CD8-positive, alpha-beta memory T cell (primary cell): Measurements from ENCODE around the gene KLHL29. TPM values are rescaled to one million over a fixed set of nuclear protein-coding genes. Genes with fewer than 3 reads are reported as not detected.
A peak's percentile ranks its signal among the peaks of the same experiment; 100 is the strongest.

ENCODE experiments used
- CTCF ChIA-PET: fragments of 350-600 bp; sonication (Branson Sonifier 250); formaldehyde crosslinking; loops from one replicate; lab custom pipeline; 2021; ENCODE audit warnings: antibody characterized with exemption; lab: Charles Lee
- POLR2A ChIA-PET: fragments of 350-600 bp; sonication (Branson Sonifier 250); formaldehyde crosslinking; loops from one replicate; lab custom pipeline; 2021; ENCODE audit warnings: antibody characterized with exemption; lab: Charles Lee
- DNase-seq, 5 donors: peaks; one replicate each; pipeline versions ENCODE4 v3.0.0 to v3.0.0-alpha.2; 2020 to 2022; ENCODE audit warnings: mixed read lengths in 1 of 5
- H3K27ac ChIP-seq: one replicate; pipeline ENCODE4 v1.7.0; 2013; ENCODE audit warnings: low read depth, mild to moderate bottlenecking, low read length, moderate library complexity
- H3K27me3 ChIP-seq: 2 replicates; pipeline ENCODE4 v1.7.0; 2013; ENCODE audit warnings: low read length, mild to moderate bottlenecking; ENCODE audit not compliant: insufficient read depth, poor library complexity, severe bottlenecking
- H3K36me3 ChIP-seq: 2 replicates; pipeline ENCODE4 v1.7.0; 2013; ENCODE audit warnings: mild to moderate bottlenecking, low read length, moderate library complexity; ENCODE audit not compliant: insufficient read depth
- H3K4me1 ChIP-seq: 2 replicates; pipeline ENCODE4 v1.7.0; 2013; ENCODE audit warnings: mild to moderate bottlenecking, low read length, moderate library complexity; ENCODE audit not compliant: insufficient read depth
- H3K4me3 ChIP-seq: 2 replicates; pipeline ENCODE4 v1.7.0; 2013; ENCODE audit warnings: mild to moderate bottlenecking, low read length
- H3K9me3 ChIP-seq: 2 replicates; pipeline ENCODE4 v1.7.0; 2013; ENCODE audit warnings: mild to moderate bottlenecking, low read length
- H3K27ac Mint-ChIP-seq, 8 donors: one replicate each; pipeline ENCODE4 v1.8.0; 2020 to 2021; ENCODE audit warnings: mixed read lengths in 8 of 8, mild to moderate bottlenecking in 6 of 8, inconsistent platforms in 3 of 8, moderate library complexity in 3 of 8
- H3K27me3 Mint-ChIP-seq, 2 donors: one replicate each; pipeline ENCODE4 v1.8.0; 2020 to 2021; ENCODE audit warnings: mixed read lengths in 2 of 2, mild to moderate bottlenecking in 1 of 2, moderate library complexity in 1 of 2
- H3K36me3 Mint-ChIP-seq, 3 donors: one replicate each; pipeline ENCODE4 v1.8.0; 2020 to 2021; ENCODE audit warnings: mixed read lengths in 3 of 3, inconsistent platforms in 1 of 3, mild to moderate bottlenecking in 1 of 3
- H3K4me1 Mint-ChIP-seq, 3 donors: one replicate each; pipeline ENCODE4 v1.8.0; 2020 to 2021; ENCODE audit warnings: mixed read lengths in 3 of 3, inconsistent platforms in 1 of 3, mild to moderate bottlenecking in 1 of 3
- H3K4me3 Mint-ChIP-seq, 7 donors: one replicate each; pipeline ENCODE4 v1.8.0; 2020 to 2021; ENCODE audit warnings: mixed read lengths in 7 of 7, mild to moderate bottlenecking in 6 of 7, moderate library complexity in 4 of 7, inconsistent platforms in 2 of 7
- H3K9me3 Mint-ChIP-seq, 5 donors: one replicate each; pipeline ENCODE4 v1.8.0; 2020 to 2022; ENCODE audit warnings: mixed read lengths in 5 of 5, mild to moderate bottlenecking in 3 of 5, moderate library complexity in 2 of 5, inconsistent platforms in 1 of 5
- polyA plus RNA-seq: library from polyadenylated mRNA; unstranded; fragments of 300-500 nt; fragmentation: Illumina TruSeq; gene quantifications from one replicate; pipeline ENCODE4 v1.2.3, GENCODE V29; 2021
- total RNA-seq, 2 experiments: library from RNA; stranded (reverse); gene quantifications; one replicate each; pipeline ENCODE4 v1.2.3, GENCODE V29; 2021

The KLHL29 gene
- total and polyA plus RNA-seq, 3 experiments from 2014 or later = 0.11 to 0.21 (median 0.13) TPM

DNA sequence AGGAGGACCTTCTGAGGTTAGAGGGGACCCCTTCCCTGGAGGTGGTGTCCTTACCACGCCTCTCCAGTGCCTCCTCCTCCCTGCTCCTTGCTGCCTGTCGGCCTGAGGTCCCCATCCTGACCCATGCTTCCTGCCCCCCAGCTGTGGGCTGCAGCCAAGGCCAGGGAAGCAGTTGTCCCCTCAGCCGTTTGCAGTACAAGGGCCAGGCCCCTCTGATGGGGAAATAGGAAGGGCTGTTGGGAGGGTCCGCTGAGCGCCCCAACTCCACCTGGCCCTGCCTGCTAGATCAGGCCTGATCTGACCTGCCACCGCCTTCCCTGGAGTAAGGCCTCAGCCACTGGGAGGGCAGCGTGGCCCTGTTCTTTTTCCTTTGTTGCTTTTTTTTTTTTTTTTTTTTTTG lies 219.8 kb downstream of the KLHL29 start:
- no peak overlapping the region for H3K4me3 ChIP-seq
- H3K36me3 ChIP-seq = no peaks in the 10 kb centered on the region
- no peak overlapping the region for H3K4me3 Mint-ChIP-seq
- CTCF ChIA-PET = no interaction called here
- no peaks in the 10 kb centered on the region for H3K4me1 ChIP-seq
- POLR2A ChIA-PET = no interaction called here
- no peak overlapping the region for H3K27ac ChIP-seq
- H3K9me3 ChIP-seq = no peaks in the 10 kb centered on the region
- H3K9me3 Mint-ChIP-seq = peaks cover 8 to 19% (median 10%) of the 10 kb centered on the region in 5 donors
- DNase-seq = no peak
- H3K4me1 Mint-ChIP-seq = no peaks in the 10 kb centered on the region
- H3K27ac Mint-ChIP-seq = no peak overlapping the region
- no peaks in the 10 kb centered on the region for H3K27me3 ChIP-seq
- peaks cover 0 to 6% (median 0%) of the 10 kb centered on the region in 3 donors for H3K36me3 Mint-ChIP-seq
- H3K27me3 Mint-ChIP-seq = peaks cover 3 to 34% of the 10 kb centered on the region in 2 donors

DNA sequence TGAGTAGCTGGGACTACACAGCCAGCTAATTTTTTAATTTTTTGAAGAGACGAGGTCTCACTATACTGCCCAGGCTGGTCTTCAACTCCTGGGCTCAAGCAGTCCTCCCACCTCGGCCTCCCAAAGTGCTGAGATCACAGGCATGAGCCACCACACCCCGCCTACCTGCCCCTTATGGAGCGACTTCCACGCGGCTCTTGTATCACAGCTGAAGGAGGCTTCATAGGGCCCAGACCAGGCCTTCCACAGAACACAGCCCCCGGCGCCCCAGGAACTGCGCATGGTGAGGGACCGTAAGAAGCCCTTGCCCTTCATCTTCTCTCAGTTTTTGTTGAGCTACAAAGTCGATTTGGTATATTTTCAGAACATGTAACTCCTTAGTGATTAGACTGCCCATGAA lies 220.3 kb downstream of the KLHL29 start:
- Mint-ChIP-seq H3K4me1 (no peaks in the 10 kb centered on the region), H3K27me3 (peaks cover 3 to 31% of the 10 kb centered on the region in 2 donors), H3K36me3 (peaks cover 0 to 6% (median 0%) of the 10 kb centered on the region in 3 donors), H3K27ac (no peak overlapping the region), H3K4me3 (no peak overlapping the region), H3K9me3 (peaks cover 8 to 19% (median 10%) of the 10 kb centered on the region in 5 donors)
- no peak for DNase-seq
- Histone ChIP-seq H3K4me1 (no peaks in the 10 kb centered on the region), H3K9me3 (no peaks in the 10 kb centered on the region), H3K27me3 (no peaks in the 10 kb centered on the region), H3K4me3 (no peak overlapping the region), H3K27ac (no peak overlapping the region), H3K36me3 (no peaks in the 10 kb centered on the region)
- ChIA-PET CTCF (no interaction called here), POLR2A (no interaction called here)

DNA sequence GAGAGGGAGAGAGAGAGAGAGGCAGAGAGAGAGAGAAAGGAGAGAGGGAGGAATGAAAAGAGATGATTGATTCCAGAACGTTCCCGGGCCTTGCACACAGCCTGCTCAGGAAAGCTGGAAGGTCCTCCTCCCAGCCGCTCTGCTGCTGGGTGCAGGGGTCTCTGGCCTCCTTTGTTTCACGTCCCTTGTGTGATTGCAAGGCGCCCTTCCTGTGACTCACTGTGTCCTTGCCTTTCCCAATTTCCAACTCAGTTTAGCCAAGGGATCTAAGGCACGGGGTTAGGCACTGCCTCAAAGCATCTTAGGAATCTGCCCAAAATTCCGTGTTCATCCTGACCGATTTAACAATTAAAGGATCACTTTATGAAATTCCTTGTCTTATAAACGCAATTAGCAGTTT lies 221.2 kb downstream of the KLHL29 start:
- peaks cover 8 to 19% (median 10%) of the 10 kb centered on the region in 5 donors for H3K9me3 Mint-ChIP-seq
- no peak overlapping the region for H3K4me3 ChIP-seq
- peaks cover 0 to 6% (median 0%) of the 10 kb centered on the region in 3 donors for H3K36me3 Mint-ChIP-seq
- DNase-seq = no peak
- no peaks in the 10 kb centered on the region for H3K36me3 ChIP-seq
- H3K4me1 Mint-ChIP-seq = no peaks in the 10 kb centered on the region
- H3K9me3 ChIP-seq = no peaks in the 10 kb centered on the region
- CTCF ChIA-PET = no interaction called here
- no peak overlapping the region for H3K4me3 Mint-ChIP-seq
- no peak overlapping the region for H3K27ac ChIP-seq
- no peaks in the 10 kb centered on the region for H3K27me3 ChIP-seq
- H3K27me3 Mint-ChIP-seq = peaks cover 3 to 37% of the 10 kb centered on the region in 2 donors
- no peaks in the 10 kb centered on the region for H3K4me1 ChIP-seq
- H3K27ac Mint-ChIP-seq = no peak overlapping the region
- POLR2A ChIA-PET = no interaction called here

DNA sequence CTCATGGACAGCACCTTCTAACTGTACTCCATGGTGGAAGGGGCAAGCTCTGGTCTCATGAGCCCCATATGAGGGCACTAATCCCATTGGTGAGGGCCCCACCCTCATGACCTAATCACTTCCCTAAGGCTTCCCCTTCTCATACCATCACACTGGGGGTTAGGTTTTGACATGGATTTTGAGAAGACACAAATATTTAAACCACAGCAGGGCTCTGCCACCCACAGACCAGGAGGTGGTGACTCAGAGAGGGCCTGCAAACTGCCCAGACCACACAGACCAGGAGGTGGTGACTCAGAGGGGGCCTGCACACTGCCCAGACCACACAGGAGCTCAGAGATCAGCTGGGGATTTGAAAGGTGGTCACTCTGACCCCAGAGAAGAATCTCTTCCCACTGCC lies 222.0 kb downstream of the KLHL29 start:
- no peak for DNase-seq
- Histone ChIP-seq H3K27me3 (no peaks in the 10 kb centered on the region), H3K27ac (no peak overlapping the region), H3K4me1 (no peaks in the 10 kb centered on the region), H3K9me3 (no peaks in the 10 kb centered on the region), H3K4me3 (no peak overlapping the region), H3K36me3 (no peaks in the 10 kb centered on the region)
- Mint-ChIP-seq H3K9me3 (peaks cover 9 to 22% (median 16%) of the 10 kb centered on the region in 5 donors), H3K4me3 (no peak overlapping the region), H3K27ac (no peak overlapping the region), H3K36me3 (peaks cover 0 to 6% (median 0%) of the 10 kb centered on the region in 3 donors), H3K27me3 (peaks cover 5 to 43% of the 10 kb centered on the region in 2 donors), H3K4me1 (no peaks in the 10 kb centered on the region)
- POLR2A ChIA-PET = no interaction called here
- CTCF ChIA-PET = no interaction called here

DNA sequence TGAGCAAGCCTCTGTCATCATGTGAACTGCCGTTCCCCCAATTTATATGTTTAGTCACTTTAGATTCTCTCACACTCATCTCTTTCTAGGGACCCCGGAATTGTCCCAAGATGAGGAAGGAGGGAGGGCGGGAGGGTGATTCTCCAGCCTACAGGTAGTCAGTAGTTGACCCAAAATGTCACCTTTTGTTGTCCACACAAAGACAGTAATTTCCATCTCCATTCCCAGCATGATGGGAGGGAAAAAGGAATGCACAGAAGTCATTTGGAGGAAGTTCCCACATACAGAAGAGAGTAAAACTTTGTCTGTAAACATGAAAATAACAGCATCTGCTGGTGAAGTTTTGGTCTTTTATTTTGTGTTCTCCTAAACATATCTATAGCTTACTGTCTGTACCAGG lies 222.9 kb downstream of the KLHL29 start:
- Histone ChIP-seq H3K4me3 (no peak overlapping the region), H3K27me3 (no peaks in the 10 kb centered on the region), H3K4me1 (no peaks in the 10 kb centered on the region), H3K9me3 (no peaks in the 10 kb centered on the region), H3K27ac (no peak overlapping the region), H3K36me3 (no peaks in the 10 kb centered on the region)
- Mint-ChIP-seq H3K4me1 (peaks cover 0 to under 1% (median 0%) of the 10 kb centered on the region in 3 donors), H3K9me3 (peaks cover 9 to 22% (median 17%) of the 10 kb centered on the region in 5 donors), H3K27ac (no peak overlapping the region), H3K36me3 (peaks cover 0 to 6% (median 0%) of the 10 kb centered on the region in 3 donors), H3K27me3 (peaks cover 5 to 45% of the 10 kb centered on the region in 2 donors), H3K4me3 (no peak overlapping the region)
- CTCF ChIA-PET = interaction anchor here (1.3 kb wide), 1 partner anchor 11 kb away, joined by 3 read pairs; no protein-coding TSS in a partner anchor
- POLR2A ChIA-PET = no interaction called here
- no peak for DNase-seq

DNA sequence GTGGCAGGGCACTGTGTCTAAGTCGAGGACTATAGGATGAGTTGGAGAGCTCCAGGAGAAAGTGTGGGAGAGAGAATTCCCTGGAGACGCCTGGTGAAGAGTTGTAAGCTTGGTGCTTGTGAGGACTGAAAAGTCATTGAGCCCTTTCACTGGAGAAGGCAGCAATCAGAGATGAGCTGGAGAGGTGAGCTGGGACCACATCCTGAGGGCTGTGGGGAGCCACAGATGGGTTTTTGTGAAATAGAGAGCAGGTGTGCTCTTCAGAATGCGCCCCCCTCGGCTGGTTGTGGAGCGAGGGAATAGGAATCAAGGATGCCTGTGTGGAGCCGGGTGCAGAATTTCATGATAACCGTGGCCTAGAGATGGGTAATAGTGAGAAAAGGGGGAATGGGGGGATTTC lies 224.3 kb downstream of the KLHL29 start:
- Mint-ChIP-seq H3K27ac (peak overlapping the region in 1 of 8 donors; percentile 79), H3K36me3 (peaks cover 0 to 6% (median 0%) of the 10 kb centered on the region in 3 donors), H3K9me3 (peaks cover 9 to 22% (median 17%) of the 10 kb centered on the region in 5 donors), H3K4me3 (no peak overlapping the region), H3K27me3 (peaks cover 5 to 45% of the 10 kb centered on the region in 2 donors), H3K4me1 (peaks cover 5 to 8% (median 7%) of the 10 kb centered on the region in 3 donors)
- Histone ChIP-seq H3K27ac (no peak overlapping the region), H3K27me3 (no peaks in the 10 kb centered on the region), H3K4me1 (no peaks in the 10 kb centered on the region), H3K36me3 (no peaks in the 10 kb centered on the region), H3K4me3 (no peak overlapping the region), H3K9me3 (no peaks in the 10 kb centered on the region)
- CTCF ChIA-PET = no interaction called here
- DNase-seq = peak in 1 of 5 donors; percentile 13
- POLR2A ChIA-PET = no interaction called here

DNA sequence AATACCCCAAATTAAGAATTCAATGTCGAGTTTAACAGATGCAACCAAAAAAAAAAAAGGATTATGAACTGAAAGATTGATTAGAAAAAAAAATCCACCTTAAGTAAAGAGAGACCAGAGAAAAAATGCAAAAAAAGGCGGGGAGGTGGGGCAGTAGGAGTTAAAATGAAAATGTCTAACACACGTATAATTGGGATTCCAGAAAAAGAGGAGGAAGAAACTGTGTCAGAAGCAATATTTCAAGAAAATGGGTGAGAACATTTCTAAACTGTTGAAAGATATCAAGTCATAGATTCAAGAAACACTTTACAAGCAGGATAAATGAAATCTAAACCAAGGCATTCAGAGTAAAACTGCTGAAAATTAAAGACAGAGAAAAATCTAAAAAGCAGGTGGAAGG lies 226.9 kb downstream of the KLHL29 start:
- Mint-ChIP-seq H3K27me3 (peaks cover 5 to 38% of the 10 kb centered on the region in 2 donors), H3K9me3 (peaks cover 4 to 17% (median 13%) of the 10 kb centered on the region in 5 donors)
- no peaks in the 10 kb centered on the region for H3K36me3 ChIP-seq

DNA sequence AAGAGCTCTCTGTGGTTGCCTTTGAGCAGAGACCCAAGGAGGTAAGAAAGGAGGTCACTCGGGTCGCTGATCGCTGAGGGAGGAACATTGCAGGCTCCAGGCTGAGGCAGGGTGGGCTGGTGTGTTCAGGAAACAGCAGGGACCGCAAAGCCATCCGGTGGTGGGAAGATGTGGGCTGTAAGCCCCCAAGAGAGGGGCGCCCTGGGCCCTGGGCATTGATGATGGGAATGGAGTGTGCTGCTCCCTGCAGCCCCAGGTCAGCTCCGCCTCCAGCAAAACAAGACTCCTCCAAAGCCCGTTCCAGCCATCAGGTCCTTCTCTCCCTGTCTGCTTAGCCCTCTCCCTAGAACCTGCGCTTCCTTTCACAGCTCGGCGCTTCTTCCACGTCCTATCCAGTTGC lies 229.7 kb downstream of the KLHL29 start:
- Mint-ChIP-seq H3K4me3 (no peak overlapping the region), H3K4me1 (peaks cover 14 to 18% (median 15%) of the 10 kb centered on the region in 3 donors), H3K27ac (no peak overlapping the region), H3K27me3 (peaks cover 1 to 19% of the 10 kb centered on the region in 2 donors), H3K36me3 (no peaks in the 10 kb centered on the region), H3K9me3 (peaks cover 2 to 9% (median 5%) of the 10 kb centered on the region in 5 donors)
- Histone ChIP-seq H3K4me1 (no peaks in the 10 kb centered on the region), H3K27ac (no peak overlapping the region), H3K4me3 (no peak overlapping the region), H3K27me3 (no peaks in the 10 kb centered on the region), H3K36me3 (no peaks in the 10 kb centered on the region), H3K9me3 (no peaks in the 10 kb centered on the region)
- ChIA-PET POLR2A (no interaction called here), CTCF (no interaction called here)
- peak in 2 of 5 donors; percentile 9 to 20 for DNase-seq

More for the DNA sequence above, 226.9 kb downstream of the KLHL29 start:
- H3K9me3 ChIP-seq = no peaks in the 10 kb centered on the region
- no peaks in the 10 kb centered on the region for H3K27me3 ChIP-seq
- no peak overlapping the region for H3K27ac ChIP-seq
- Mint-ChIP-seq H3K36me3 (peaks cover 0 to 6% (median 0%) of the 10 kb centered on the region in 3 donors), H3K4me3 (no peak overlapping the region), H3K27ac (no peak overlapping the region), H3K4me1 (peaks cover 14 to 18% (median 15%) of the 10 kb centered on the region in 3 donors)
- no peaks in the 10 kb centered on the region for H3K4me1 ChIP-seq
- no peak for DNase-seq
- H3K4me3 ChIP-seq = no peak overlapping the region
- POLR2A ChIA-PET = no interaction called here
- CTCF ChIA-PET = no interaction called here
